ENCODE results near the gene ARHGAP10.

ARHGAP10 gene, protein sequence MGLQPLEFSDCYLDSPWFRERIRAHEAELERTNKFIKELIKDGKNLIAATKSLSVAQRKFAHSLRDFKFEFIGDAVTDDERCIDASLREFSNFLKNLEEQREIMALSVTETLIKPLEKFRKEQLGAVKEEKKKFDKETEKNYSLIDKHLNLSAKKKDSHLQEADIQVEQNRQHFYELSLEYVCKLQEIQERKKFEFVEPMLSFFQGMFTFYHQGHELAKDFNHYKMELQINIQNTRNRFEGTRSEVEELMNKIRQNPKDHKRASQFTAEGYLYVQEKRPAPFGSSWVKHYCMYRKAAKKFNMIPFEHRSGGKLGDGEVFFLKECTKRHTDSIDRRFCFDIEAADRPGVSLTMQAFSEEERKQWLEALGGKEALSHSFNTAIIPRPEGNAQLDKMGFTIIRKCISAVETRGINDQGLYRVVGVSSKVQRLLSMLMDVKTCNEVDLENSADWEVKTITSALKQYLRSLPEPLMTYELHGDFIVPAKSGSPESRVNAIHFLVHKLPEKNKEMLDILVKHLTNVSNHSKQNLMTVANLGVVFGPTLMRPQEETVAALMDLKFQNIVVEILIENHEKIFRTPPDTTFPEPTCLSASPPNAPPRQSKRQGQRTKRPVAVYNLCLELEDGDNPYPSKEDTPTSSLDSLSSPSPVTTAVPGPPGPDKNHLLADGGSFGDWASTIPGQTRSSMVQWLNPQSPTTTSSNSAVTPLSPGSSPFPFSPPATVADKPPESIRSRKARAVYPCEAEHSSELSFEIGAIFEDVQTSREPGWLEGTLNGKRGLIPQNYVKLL

DNA sequence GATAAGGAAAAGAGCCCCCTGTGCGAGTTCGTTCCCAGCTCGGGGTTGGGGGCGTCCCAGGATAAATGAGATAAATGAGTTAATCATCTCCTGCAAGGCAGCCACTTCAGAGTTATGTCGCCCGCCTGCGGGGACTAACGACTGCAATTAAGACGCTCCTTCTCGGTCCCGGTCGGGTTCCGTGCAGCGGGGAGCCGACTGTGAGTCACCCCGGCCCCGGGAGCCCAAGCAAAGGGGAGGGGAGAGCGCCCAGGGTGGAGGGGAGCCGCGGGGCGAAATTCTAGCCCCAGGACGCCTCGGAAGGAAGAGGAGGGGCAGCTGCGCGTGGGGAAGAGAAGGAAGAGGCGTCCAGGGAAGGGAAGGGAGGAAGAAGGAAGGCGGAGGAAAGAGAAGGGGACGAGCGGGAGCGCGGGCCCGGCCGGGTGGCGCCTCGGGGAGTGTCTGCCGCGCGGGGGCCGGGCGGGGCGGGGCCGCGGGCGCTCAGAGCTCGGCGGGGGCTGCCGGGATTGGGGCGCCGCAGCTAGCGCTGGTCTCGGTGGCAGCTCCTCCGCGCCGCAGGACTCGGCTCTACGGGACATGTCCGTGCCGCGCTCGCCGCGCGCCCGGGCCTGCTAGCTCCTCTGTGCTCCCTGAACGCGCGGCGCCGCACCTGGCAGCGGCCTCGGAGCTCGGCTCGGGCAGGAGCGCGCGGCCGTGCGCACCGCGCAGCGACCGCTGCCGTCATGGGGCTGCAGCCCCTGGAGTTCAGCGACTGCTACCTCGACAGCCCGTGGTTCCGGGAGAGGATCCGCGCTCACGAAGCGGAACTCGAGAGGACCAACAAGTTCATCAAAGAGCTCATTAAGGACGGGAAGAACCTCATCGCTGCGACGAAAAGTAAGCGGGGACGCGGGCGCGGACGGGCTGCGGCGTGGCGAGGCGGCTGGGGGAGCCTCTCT, at the start of gene ARHGAP10:
Gene ARHGAP10 (plus strand): TSS at position 509 of the 938 bp plus-strand sequence. CDS start 214 bp downstream, at position 723.
- DNase-seq: no peak

DNA sequence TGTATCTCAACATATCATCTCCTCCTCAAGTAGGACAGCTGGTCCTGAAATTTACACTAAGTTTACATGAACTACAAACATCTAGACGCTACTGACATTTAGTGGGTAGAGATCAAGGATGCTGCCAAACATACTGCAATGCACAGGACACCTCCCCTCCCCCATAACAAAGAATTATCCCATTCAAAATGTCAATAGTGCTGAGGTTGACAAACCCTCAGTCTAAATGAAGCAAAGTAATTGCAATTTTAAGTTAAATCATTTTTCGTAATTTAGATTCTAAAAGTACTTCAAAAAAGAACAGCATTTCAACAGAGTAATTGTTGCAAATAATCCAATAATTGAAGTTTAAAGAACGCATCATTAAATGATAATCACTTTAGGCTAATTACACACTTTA, 49.1 kb upstream of the ARHGAP10 start:
- DNase-seq: no peak

DNA sequence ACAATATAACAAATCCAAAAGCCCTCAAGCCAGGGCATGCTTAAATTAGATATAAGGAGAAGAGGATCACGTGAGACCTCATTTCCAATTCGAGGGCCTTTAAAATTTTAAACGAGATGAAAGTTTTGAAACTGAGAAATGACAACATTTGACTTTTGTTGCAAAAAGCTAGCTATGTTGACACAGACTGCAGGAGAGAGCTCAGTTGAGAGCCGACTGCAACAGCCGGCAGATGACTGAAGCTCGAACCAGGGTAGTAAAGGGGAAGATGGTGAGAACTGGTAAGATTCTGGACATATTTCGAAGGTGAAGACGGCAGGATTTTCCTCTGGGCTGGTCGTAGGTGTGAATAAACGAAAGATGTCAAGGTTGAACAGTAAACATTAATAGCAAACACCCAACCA, 48.7 kb upstream of the ARHGAP10 start:
- no peak for DNase-seq

DNA sequence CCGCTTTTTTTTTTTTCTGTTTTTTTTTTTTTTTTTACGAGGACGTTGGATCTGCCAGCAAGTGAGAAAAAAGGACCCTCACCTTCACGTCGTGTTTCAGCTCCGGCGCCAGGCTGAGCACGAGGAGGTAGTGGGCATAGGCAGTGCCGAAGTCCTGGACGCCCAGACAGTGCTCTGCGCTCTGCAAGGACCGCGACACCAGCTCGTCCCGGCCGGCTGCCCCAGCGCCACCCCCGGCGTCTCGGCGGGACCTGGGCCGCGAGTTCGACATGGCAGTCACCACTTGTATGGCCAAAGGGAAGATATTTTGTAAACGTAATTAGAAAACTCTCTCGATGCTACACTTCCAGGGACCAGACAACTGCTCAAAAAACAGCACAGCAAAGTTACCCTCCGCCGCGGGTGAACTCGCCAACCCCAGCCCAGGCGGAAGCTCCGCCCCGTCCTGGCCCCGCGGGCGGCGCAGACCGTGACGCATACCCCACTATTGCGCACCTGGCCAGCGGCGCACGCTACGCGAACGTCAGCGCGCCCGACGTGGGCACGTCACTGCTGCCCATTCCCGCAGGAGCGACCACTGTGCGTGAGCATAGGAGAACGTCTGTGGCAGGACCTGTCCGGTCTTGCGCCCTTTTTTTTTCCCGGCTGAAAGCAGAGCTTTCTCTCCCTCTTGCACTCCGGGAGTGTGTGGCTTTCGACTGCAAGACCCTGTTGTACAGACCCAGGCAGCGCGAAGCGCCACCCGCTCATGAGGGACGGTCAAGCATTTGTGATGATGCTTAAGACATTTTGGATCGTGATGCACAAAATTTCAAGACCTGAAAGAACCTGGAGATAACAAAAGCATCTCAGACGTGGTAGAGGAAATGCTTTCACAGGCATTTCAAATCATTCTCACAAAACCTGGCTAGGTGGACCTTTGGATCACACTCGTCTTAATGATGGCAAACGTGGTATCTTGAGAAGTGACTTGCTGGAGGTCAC, 47.9 kb upstream of the ARHGAP10 start, which contains the start of gene PRMT9:
Gene PRMT9 (minus strand): TSS at position 447 of the 984 bp plus-strand sequence. CDS start 176 bp downstream, at position 271.
- DNase-seq: peak; percentile 74

DNA sequence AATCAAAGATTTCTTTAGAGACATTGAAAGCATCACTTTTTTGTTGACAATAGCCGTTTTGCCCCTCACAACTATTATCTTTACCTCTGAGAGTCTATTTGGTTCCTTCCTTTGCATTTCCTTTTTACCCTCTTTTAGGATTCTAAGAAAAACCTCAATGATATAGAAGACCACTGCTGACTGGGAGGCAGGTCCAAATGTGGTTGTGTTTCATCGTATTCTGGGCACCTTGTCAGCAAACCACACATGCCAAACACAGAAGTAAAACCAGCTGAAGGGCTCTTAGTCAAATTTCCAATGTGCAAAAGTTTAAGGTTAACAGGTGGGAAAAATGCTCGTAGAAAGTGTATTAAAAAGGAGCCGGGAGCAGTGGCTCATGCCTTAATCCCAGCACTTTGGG, 42.8 kb upstream of the ARHGAP10 start:
- no peak for DNase-seq

DNA sequence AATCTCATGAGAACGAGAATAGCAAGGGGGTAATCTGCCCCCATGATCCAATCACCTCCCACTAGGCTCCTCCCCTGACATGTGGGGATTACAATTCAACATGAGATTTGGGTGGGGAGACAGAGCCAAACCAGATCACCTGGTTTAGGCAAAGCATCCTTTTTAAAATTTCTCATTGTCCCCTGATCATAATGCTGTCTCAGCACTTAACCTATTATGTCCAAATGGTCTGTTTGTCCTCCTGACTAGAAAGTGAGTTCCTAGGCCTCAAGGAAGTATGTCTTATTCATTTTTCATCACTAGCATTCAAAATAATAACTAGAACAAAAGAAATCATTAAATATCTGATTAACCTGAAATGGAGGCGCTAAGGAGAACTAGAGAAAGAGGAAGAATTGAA, 40.1 kb upstream of the ARHGAP10 start:
- no peak for DNase-seq

DNA sequence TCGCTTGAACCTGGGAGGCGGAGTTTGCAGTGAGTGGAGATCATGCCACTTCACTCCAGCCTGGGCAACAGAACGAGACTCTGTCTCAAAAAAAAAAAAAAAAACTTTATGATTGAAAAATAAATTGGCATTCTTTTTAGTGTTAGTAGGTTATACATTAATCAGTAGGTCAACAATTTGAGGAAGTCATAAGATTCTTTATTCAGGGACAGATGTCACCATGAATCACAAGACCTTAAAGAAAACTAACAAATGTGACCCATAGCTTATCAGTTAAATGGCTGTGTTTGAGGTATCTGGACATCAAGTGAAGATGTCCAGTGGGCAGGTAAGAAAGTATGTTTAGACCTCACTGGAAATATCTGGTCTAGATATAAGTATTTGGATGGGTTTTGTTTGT, 38.7 kb upstream of the ARHGAP10 start:
- no peak for DNase-seq

DNA sequence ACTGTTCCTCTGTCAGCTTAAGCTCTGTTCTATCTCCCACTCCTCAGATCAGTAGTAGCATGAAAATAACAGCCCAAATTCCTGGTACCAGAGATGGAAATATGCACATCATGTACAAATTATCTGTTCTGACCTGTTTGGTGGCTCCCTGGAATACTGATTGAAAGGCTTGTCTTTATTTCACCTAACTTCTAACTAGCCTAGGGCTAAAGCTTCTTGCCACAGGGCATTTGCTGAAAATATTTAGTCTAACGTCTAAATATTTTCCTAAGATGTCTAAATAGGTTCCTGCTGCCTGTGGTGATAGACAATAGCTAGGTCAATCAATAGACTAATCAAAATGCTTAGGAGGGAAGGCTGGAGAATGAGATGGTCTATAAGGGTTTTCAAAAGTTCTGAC, 35.0 kb upstream of the ARHGAP10 start:
- no peak for DNase-seq

DNA sequence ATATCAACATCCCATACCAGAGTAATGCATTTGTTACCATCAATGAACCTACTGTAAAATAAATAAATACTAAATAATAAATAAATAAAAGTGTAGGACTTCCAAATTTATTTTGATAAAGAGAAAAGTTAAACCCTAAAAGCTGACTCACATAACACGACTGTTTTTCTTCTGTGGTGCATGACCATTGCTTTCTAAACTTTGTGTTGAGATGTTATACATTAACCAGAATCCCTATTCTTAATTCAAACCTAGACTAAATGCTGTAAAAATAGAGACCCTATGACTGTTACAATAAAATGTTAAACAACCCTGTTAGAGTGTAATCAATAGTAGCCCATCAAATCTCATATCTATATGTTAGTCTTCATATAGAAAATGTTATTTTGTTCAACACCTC, 27.0 kb upstream of the ARHGAP10 start:
- no peak for DNase-seq

DNA sequence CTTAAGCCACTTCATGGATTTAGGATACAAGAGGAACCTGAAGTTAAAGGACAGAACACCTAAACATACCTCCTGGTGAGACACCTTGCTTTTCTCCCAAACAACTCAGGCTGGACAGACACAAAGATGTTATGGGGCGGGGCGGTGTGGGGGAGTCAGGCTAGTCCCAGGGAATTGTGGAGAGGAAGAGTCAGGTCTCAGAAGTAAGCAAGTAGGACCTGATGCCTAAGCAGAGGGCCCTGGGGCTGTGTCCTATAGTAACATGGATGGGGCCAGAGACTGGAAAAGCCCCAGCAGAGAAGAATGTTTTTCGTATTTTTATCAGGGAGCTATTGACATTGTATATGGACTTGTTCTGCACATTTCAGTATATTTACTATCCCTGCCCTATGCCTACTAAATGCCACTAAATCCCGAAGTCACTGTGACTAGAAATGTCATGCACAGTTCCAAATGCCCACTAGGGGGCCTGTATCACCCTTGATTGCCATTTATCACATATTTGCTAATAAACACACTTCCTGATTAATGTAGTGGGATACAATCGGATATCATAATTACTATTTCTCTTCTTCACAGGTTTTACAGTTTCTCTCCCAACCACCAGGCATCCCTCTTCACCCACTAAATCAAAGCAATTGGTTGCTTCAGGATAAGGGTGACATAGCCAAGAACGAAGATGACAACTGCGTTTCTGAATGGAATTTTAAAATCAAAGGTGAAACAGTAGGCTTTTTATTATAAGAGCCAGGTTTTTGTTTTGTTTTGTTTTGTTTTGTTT, 23.8 kb upstream of the ARHGAP10 start:
- peak; percentile 23 for DNase-seq

DNA sequence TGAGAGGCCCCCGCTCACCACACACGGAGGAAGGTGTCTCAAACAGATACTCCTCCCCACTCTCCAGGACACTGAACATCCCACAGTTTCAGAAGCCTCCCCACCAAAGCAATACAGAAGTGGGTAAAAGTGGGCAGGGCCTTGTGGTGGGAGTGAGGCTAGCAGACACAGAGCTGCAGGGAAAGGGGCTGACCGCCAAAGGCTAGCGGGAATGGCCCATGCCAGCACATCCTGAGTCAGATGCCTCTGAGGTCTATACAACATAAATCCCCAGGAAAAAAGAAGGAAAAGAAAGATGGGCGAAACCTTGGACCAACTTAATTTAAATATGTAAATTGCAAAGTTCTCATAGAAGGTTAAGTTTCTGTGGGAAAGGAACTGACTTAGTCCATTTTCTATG, 21.9 kb upstream of the ARHGAP10 start:
- no peak for DNase-seq

DNA sequence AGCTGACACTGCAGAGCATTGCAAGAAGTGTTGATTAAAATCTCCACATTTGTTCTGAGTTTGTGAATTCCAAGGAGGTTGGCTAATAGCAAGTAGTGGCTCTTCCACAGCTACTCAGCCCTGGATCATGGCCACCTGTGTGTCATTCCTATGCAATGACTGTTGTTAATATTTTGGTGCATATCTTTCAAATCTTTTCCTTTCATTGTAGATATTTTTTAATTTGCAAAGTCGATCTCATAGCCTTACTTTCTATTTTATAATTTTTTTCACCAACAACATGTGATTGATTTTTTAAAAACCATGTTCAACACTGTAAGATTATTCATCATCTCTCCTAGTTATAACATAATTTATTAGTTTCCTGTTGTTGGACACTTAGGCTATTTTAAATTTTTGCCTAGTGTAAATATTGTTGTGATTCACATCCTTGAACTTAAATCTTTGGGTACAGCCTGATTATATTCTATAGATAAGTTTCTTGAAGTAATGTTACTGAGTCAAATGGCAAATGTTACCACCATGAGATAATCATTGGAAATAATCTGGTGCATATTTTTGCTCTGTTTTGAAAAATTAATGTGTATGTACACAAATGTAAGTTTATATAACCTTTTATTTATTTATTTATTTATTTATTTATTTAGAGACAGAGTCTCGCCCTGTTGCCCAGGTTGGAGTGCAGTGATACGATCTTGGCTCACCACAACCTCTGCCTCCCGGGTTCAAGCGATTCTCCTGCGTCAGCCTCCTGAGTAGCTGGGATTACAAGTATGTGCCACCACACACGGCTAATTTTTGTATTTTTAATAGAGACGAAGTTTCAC, 17.1 kb upstream of the ARHGAP10 start:
- DNase-seq: no peak

DNA sequence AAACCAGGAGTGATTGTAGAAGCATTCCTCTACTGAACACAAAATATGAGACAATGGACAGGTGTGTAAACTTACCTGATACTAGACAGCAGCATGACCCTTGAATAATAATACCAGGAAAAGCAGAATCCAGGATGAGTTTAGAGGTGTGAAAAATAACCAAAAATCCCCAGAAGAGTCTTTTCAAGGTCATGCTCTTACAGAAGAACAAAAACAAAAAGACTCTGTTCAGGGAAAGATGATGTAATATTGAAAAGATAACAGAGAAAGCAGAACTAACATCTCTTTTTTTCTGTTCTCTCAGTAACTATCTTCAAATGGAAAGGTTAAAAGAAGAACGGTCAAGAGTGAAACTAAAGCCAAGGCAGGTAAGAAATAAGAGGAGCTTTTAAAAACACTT, 14.0 kb upstream of the ARHGAP10 start:
- no peak for DNase-seq

DNA sequence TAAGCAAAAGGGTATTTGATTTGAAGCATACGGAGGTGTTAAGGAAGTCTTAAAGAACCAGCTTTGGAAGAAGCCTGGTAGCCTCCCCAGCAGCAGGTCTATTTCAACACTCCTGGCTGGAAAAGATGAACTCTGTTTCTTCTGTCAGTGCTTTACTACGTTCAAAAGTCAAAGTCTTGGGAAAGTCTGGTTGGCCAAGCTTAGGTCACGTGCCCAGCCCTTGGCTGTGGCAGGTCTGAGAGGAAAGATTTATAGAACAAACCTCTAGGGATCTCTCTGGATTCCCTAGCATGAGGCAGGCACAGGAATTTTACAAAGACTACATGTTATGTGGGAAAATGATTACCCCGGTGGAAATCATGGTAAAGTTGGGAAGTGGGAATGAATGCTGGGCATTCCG, 8.6 kb upstream of the ARHGAP10 start:
- no peak for DNase-seq

DNA sequence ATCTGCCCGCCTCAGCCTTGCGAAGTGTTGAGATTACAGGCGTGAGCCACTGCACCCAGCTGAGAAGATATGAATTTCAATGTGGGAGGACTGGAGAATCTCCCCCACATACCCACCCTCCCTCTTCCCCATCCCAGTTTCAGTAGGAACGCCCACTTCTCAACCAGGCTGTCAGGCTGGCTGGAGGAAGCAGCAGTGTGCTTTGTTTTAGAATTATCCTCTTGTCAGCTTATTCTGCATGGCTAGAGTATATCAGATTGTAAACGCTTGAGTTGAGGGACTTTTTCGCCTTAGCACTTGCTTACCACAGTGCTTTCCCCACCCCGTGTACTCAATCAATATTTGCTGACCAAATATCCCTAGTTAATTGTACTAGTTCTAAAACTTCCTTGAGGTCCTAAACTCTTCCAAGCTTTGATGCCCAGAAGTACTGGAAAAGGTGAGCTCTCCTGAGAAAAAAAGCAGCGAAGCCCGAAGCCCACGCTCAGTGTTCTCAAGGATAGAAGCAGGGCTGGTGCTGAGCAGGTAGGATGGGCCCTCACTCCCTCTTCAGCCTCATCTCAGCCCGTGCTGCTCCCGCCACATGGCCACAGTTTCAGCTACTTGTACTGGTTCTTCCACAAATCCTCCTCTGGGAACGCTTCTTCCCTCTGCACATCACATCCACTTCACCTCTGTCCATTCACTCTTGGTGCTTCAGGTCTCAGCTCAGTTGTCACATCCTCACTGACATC, 7.3 kb upstream of the ARHGAP10 start:
- DNase-seq: no peak

DNA sequence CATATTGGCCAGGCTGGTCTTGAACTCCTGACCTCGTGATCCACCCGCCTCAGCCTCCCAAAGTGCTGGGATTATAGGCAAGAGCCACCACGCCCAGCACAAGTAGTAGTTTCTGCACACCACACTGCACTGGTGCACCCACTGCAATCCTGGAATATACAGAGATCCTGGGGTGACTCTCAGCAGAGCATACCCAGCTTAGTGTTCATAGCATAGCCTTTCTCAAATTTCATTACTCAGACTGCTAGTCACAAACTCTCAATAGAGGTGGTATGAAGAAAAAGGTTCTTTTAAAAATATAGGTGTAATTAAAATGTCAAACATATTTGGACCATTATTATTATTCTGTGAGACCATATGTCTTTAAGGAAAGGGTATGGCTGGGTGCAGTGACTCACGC, 6.2 kb upstream of the ARHGAP10 start:
- DNase-seq: no peak

DNA sequence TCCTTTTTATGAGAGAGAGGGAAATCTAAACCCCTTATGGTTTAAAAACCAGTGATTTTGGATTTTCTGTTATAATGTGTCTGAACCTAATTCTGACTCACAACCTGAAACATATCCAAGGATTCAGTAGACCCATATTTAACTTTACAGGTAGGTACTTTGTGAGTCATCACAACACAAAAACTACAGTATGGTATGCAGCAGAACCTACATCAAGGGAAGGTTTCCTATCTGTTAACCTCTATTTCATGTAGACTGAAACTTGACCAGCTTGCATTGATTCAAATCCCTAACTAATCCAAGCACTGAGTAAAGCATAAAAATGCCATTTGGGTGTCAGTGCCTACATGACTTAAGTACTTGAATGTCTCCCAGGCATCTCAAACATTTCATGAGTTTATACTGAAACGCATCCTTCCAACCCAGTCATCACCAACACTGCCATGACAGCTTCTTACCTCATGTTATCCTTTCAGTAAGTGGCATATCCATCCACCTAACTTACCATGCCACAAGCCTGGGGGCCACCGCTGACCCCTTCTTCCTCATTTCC, 4.3 kb upstream of the ARHGAP10 start:
- no peak for DNase-seq

DNA sequence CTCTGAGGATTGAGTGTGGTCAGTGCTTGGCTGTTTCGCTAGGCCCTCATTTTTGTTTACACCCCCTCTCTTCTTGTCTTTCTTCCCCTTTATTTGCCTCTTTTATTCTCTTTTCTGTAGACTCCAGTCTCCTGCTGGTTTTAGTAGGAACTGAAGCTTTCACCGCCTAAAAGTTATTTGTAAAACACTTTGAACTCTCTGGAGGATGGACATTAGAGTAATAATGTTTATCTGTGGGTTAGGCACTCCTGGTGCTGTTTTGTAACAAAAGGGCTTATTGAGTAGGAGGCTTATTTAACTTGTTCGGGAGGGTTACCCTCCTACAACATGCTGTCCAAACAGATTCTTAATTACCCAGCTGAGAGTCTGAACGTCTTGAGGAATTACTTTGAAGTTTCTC, 1.6 kb upstream of the ARHGAP10 start:
- DNase-seq: no peak

All from NCI-H446 treated with DMSO at 0.1 percent for 48 hours (cell line).